K562 (cell line): Measurements from ENCODE around the gene FMO2. TPM values are rescaled to one million over a fixed set of nuclear protein-coding genes. Genes with fewer than 3 reads are reported as not detected.

Source experiments
- FOSL1 ChIP-seq: fragments of 200-800 bp; sonication (Bioruptor generic); conservative IDR thresholded peaks from 2 replicates; pipeline ENCODE4 v1.6.1; 2016; ENCODE audit warnings: missing genetic modification characterization, missing compliant biosample characterization
- RAD21 ChIP-seq, 2 experiments: fragments of 250-450 bp in 1 of 2; fragments of 450-650 bp in 1 of 2; sonication (Bioruptor Pico) in 1 of 2; formaldehyde crosslinking in 1 of 2; IDR thresholded peaks in 1 of 2; conservative IDR thresholded peaks in 1 of 2; 2 replicates each; pipeline versions ENCODE4 v1.4.0 to v1.8.0; 2020 to 2022; ENCODE audit warnings: mild to moderate bottlenecking in 2 of 2, moderate library complexity in 1 of 2
- ZNF707 ChIP-seq: fragments of 250-450 bp; sonication (Bioruptor Pico); conservative IDR thresholded peaks from 2 replicates; pipeline ENCODE4 v1.8.0; 2022; ENCODE audit warnings: inconsistent platforms, mild to moderate bottlenecking, moderate library complexity
- polyA plus RNA-seq, 8 experiments: library from polyadenylated mRNA; depleted of rRNA in 4 of 8; stranded (reverse) in 5 of 8; unstranded in 3 of 8; fragments of >200 nt; fragmentation: Nextera tagmentation in 2 of 8; fragmentation: Illumina TruSeq in 1 of 8; extraction: Ambion mirVana in 2 of 8; extraction: Trizol in 1 of 8; gene quantifications; 2 replicates each; pipeline versions ENCODE4 v1.2.1 to v1.2.3, GENCODE V29; 2011 to 2014; ENCODE audit warnings: inconsistent platforms in 1 of 8, missing spikeins in 1 of 8
- total RNA-seq, 7 experiments: library from RNA; depleted of rRNA in 6 of 7; stranded (reverse); fragments of >200 nt in 6 of 7; fragmentation: Illumina TruSeq in 2 of 7; extraction: Trizol in 2 of 7; gene quantifications; 2 replicates each; pipeline versions ENCODE4 v1.2.1 to v1.2.3, GENCODE V29; 2011 to 2021; ENCODE audit warnings: low replicate concordance in 1 of 7
- TF ChIP-seq, protein P1 (sequence below), 2 experiments: fragments of 450-650 bp; formaldehyde crosslinking in 1 of 2; IDR thresholded peaks; 2 replicates each; pipeline versions ENCODE4 v1.4.0 to v1.6.1; 2014 to 2020; ENCODE audit warnings: mild to moderate bottlenecking in 2 of 2, borderline replicate concordance in 1 of 2, low read depth in 1 of 2

FMO2 gene
- total and polyA plus RNA-seq, 9 of the 15 experiments (the other 6 are each of a cell fraction or from before 2014, with no cell fraction given): not detected

GRCh38 chr1:171245458-171246064, 60.5 kb downstream of the FMO2 start (continued):
- TF ChIP-seq, protein P1, sequence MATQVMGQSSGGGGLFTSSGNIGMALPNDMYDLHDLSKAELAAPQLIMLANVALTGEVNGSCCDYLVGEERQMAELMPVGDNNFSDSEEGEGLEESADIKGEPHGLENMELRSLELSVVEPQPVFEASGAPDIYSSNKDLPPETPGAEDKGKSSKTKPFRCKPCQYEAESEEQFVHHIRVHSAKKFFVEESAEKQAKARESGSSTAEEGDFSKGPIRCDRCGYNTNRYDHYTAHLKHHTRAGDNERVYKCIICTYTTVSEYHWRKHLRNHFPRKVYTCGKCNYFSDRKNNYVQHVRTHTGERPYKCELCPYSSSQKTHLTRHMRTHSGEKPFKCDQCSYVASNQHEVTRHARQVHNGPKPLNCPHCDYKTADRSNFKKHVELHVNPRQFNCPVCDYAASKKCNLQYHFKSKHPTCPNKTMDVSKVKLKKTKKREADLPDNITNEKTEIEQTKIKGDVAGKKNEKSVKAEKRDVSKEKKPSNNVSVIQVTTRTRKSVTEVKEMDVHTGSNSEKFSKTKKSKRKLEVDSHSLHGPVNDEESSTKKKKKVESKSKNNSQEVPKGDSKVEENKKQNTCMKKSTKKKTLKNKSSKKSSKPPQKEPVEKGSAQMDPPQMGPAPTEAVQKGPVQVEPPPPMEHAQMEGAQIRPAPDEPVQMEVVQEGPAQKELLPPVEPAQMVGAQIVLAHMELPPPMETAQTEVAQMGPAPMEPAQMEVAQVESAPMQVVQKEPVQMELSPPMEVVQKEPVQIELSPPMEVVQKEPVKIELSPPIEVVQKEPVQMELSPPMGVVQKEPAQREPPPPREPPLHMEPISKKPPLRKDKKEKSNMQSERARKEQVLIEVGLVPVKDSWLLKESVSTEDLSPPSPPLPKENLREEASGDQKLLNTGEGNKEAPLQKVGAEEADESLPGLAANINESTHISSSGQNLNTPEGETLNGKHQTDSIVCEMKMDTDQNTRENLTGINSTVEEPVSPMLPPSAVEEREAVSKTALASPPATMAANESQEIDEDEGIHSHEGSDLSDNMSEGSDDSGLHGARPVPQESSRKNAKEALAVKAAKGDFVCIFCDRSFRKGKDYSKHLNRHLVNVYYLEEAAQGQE (IDR thresholded peaks at IDR 0.05; ENCODE audit: borderline replicate concordance): peak; percentile 13; the same call in 1 of the 2 replicates
- TF ChIP-seq, protein P1 (CRISPR knock-in tag; IDR thresholded peaks at IDR 0.05; ENCODE audit: low read depth): no peak
- TF ChIP-seq ZNF707 (CRISPR knock-in tag) (no peak), RAD21 (CRISPR knock-in tag; conservative IDR thresholded peaks at IDR 0.05 in 1 of 2, IDR thresholded peaks at IDR 0.05 in 1 of 2) (peak in 1 of 2 experiments; percentile 62; a peak in 3 of 4 replicates), FOSL1 (no peak)
